HEK293 (cell line): ENCODE data around the gene SLC26A6.

Experiments
- CTCF ChIP-seq: fragments of 450-650 bp; formaldehyde crosslinking; IDR thresholded peaks from 2 replicates; pipeline ENCODE4 v1.5.1; 2016; ENCODE audit warnings: missing biosample characterization, missing genetic modification characterization
- KLF7 ChIP-seq: fragments of 450-650 bp; formaldehyde crosslinking; IDR thresholded peaks from 2 replicates; pipeline ENCODE4 v1.5.1; 2016; ENCODE audit warnings: missing biosample characterization, missing genetic modification characterization, borderline replicate concordance
- ZBTB8A ChIP-seq: fragments of 450-650 bp; formaldehyde crosslinking; IDR thresholded peaks from 2 replicates; pipeline ENCODE4 v1.5.1; 2016; ENCODE audit warnings: missing biosample characterization, missing genetic modification characterization
- ZNF830 ChIP-seq: fragments of 450-650 bp; IDR thresholded peaks from 2 replicates; pipeline ENCODE4 v1.5.0; 2018; ENCODE audit warnings: missing biosample characterization, missing genetic modification characterization, low read depth, mild to moderate bottlenecking, moderate library complexity
- TF ChIP-seq, protein P1 (sequence below): fragments of 450-650 bp; formaldehyde crosslinking; IDR thresholded peaks from 2 replicates; pipeline ENCODE4 v1.5.1; 2016; ENCODE audit warnings: missing biosample characterization, missing genetic modification characterization

GRCh38 chr3:48652923-48653715, 17.9 kb upstream of the SLC26A6 start:
- TF ChIP-seq CTCF (no peak), ZBTB8A (tag by site-specific recombination) (no peak), KLF7 (tag by site-specific recombination) (no peak), ZNF830 (tag by site-specific recombination) (no peak)
- TF ChIP-seq, protein P1, sequence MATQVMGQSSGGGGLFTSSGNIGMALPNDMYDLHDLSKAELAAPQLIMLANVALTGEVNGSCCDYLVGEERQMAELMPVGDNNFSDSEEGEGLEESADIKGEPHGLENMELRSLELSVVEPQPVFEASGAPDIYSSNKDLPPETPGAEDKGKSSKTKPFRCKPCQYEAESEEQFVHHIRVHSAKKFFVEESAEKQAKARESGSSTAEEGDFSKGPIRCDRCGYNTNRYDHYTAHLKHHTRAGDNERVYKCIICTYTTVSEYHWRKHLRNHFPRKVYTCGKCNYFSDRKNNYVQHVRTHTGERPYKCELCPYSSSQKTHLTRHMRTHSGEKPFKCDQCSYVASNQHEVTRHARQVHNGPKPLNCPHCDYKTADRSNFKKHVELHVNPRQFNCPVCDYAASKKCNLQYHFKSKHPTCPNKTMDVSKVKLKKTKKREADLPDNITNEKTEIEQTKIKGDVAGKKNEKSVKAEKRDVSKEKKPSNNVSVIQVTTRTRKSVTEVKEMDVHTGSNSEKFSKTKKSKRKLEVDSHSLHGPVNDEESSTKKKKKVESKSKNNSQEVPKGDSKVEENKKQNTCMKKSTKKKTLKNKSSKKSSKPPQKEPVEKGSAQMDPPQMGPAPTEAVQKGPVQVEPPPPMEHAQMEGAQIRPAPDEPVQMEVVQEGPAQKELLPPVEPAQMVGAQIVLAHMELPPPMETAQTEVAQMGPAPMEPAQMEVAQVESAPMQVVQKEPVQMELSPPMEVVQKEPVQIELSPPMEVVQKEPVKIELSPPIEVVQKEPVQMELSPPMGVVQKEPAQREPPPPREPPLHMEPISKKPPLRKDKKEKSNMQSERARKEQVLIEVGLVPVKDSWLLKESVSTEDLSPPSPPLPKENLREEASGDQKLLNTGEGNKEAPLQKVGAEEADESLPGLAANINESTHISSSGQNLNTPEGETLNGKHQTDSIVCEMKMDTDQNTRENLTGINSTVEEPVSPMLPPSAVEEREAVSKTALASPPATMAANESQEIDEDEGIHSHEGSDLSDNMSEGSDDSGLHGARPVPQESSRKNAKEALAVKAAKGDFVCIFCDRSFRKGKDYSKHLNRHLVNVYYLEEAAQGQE (tag by site-specific recombination): no peak
